22Rv1 (cell line): ENCODE measurements around the gene ACTRT1.

ENCODE experiments used
- H3K27ac ChIP-seq: fragments of 450-650 bp; 2 replicates; pipeline ENCODE4 v1.5.1; 2017
- ZFX ChIP-seq: fragments of 450-650 bp; IDR thresholded peaks from 2 replicates; pipeline ENCODE4 v1.6.1; 2017; ENCODE audit warnings: antibody characterized with exemption, borderline replicate concordance
- TF ChIP-seq, protein P1 (sequence below): fragments of 450-650 bp; IDR thresholded peaks from 2 replicates; pipeline ENCODE4 v1.5.1; 2017; ENCODE audit warnings: mild to moderate bottlenecking

The ACTRT1 gene

GRCh38 chrX:128052303-128052702 lies at the start of gene ACTRT1:
Gene ACTRT1 (minus strand): TSS chrX:128052403. CDS start chrX:128052206, 197 bp downstream.
- no peak for TF ChIP-seq ZFX
- TF ChIP-seq, protein P1, sequence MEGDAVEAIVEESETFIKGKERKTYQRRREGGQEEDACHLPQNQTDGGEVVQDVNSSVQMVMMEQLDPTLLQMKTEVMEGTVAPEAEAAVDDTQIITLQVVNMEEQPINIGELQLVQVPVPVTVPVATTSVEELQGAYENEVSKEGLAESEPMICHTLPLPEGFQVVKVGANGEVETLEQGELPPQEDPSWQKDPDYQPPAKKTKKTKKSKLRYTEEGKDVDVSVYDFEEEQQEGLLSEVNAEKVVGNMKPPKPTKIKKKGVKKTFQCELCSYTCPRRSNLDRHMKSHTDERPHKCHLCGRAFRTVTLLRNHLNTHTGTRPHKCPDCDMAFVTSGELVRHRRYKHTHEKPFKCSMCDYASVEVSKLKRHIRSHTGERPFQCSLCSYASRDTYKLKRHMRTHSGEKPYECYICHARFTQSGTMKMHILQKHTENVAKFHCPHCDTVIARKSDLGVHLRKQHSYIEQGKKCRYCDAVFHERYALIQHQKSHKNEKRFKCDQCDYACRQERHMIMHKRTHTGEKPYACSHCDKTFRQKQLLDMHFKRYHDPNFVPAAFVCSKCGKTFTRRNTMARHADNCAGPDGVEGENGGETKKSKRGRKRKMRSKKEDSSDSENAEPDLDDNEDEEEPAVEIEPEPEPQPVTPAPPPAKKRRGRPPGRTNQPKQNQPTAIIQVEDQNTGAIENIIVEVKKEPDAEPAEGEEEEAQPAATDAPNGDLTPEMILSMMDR = no peak
- H3K27ac ChIP-seq = no peak within 1 kb of the TSS

DNA sequence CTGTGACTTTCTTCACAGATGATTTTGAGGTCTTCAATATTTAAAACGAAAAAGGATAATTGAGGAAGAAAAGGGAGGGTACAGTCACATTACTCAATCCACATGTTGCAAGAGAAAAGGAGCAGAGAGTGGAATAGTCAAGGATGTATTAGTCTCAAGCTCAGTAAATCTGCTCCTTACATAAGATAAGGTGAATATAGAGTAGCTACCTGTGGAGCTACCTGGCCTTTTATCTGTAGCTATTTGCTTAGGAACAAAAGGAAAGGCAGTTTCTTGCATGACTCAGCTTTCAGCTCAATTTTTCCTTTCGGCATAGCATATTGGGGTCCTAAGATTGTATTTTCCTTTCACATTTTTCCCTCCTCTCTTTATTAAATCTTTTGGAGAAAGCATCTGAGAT lies 26.3 kb upstream of the ACTRT1 start:
- no peak overlapping the region for H3K27ac ChIP-seq
- TF ChIP-seq, protein P1 = no peak
- no peak for TF ChIP-seq ZFX

- H3K27ac ChIP-seq = no peak overlapping the region
- TF ChIP-seq, protein P1 = no peak
- TF ChIP-seq ZFX = no peak
Measured at GRCh38 chrX:128057421-128057820, 5.2 kb upstream of the ACTRT1 start.

- no peak for TF ChIP-seq ZFX
- TF ChIP-seq, protein P1 = no peak
- no peak overlapping the region for H3K27ac ChIP-seq
Measured at GRCh38 chrX:128051526-128051925, 677 bp downstream of the ACTRT1 start.

GRCh38 chrX:128035318-128035717 lies 16.9 kb downstream of the ACTRT1 start:
- TF ChIP-seq, protein P1 = no peak
- TF ChIP-seq ZFX = no peak
- no peak overlapping the region for H3K27ac ChIP-seq

DNA sequence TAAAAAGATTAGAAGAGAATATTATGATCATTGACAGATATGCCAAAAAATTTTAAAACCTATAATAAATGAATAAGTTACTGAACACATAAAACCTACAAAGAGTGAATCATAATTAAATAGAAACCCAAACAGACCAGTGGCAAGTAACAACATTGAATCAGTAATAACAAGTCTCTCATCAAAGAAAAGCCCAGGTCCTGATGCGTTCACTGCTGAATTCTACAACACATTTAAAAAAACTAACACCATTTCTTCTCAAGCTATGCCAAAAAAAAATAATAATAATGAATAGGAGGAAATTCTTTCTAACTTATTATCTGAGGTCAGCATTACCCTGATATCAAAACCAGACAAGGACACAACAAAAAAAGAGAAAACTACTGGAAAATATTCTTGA lies 30.6 kb downstream of the ACTRT1 start:
- TF ChIP-seq, protein P1 = no peak
- TF ChIP-seq ZFX = no peak
- H3K27ac ChIP-seq = no peak overlapping the region

GRCh38 chrX:128020701-128021100 lies 31.5 kb downstream of the ACTRT1 start:
- TF ChIP-seq, protein P1 = no peak
- TF ChIP-seq ZFX = no peak
- H3K27ac ChIP-seq = no peak overlapping the region
